ENCODE results near the gene CCDC43.
A peak's percentile ranks its signal among the peaks of the same experiment; 100 is the strongest.
"Not testable (repeated sequence)": the region's sequence is repeated elsewhere in the genome, so short reads cannot be mapped to it uniquely, and the experiment has no call there.

The CCDC43 gene

DNA sequence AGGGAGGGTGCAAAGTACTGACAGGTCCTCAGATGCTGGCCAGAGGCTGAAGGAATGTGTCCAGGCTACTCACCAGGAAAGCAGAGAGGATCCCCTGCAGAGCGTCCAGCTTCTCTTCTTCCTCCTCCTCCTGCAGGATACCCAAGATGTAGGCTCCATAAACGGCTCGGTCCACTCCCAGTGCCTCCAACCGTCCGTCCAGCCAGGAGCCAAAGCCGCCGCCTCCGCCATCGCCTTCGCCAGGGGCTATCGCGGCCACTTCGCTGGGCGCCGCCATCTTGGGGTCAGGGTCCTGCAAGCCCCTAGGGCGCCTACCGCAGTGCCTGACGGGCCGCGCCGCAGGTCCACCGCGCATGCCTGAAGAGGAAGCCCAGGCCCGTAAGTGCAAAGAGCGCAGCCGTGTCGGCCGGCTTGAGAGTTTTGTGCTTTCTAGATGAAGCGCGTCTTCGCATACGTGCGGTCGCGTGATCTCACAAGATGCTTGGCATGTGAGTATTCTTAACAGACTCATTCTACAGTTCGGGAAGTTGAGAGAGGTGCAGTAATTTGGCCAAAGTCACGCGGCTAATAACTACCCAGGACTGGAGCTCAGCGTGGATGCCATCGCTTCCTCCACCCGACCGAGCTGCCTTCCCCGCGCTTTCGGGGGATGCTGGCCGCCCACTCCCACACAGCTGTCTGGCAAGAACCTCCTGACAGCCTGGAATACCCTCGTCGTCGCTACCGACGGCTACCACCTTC is at the start of gene CCDC43:
CCDC43 (minus strand) TSS at position 300 of the 741 bp plus-strand sequence; CDS start at position 277, 23 bp downstream.
- DNase-seq (ENCODE audit: low read depth) = peak; percentile 94

DNA sequence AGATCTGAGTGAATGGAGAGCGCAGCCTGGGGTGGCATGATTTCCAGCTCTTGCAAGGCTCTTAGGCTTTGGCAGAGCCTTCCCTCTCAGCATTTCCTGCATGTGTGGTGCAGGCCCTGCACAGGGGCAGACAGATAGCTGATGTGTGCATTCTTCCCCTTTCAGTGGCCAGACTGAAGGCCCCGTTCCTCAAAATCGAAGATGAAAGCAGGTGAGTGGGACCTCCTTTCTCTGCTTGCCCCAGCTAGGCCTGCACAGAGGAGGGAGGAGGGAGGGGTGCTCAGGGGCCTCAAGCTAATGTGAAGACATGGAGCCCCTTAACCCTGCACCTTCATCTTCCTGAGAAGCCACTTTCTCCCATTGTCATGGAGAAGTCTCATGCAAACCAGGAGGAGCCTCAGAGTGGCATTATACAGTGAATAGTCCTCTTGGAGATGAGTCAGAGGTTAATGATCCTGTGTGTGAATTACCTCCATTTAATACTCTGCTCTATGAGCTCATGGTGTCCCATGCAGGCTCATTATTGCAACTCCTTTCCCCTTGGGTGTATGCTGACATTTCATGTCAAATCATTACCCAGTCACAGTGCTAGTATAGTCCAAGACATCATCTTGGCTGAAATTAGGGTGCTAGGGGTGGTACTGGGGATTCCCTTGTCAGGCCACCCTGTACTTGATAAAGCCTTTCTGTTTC is 48.8 kb upstream of the CCDC43 start:
- no peak for DNase-seq (ENCODE audit: low read depth)

DNA sequence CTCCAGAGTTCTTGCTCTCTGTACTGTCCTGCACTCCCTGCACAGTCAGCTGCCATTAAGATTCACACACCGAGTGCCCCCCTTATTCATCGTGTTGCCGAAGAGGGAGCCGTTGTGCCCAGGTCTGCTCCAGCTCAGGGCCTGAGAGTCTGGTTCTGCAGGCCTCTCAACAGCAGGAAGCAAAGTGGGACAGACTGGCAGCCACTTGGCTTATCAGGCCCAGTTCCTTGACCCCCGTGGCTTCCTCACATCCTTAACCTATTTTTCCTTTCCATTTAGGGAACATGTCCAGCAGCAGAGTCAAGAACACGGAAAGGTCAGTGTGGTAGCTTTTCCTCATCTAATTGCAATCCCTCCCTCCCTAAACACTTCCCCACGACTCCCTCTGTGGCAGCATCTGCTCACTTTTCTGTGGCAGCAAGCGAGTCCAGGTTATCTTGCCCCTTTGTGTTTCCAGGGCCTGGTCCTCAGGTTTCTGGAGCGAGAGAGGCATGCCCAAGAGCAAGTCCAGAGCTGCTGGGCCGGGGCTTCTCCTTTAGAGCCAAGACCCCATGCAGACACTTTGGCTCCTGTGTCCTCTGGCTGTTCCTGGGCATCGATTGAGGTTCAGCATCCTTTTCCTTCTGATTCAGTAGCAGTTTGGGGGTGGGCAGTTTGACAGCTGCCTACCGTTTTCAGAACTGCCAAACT is 47.1 kb upstream of the CCDC43 start:
- DNase-seq (ENCODE audit: low read depth) = no peak

GRCh38 chr17:44734272-44734671 is 44.7 kb upstream of the CCDC43 start:
- DNase-seq (ENCODE audit: low read depth) = no peak

- DNase-seq (ENCODE audit: low read depth) = no peak
Measured at GRCh38 chr17:44733753-44734152, 44.2 kb upstream of the CCDC43 start.

DNA sequence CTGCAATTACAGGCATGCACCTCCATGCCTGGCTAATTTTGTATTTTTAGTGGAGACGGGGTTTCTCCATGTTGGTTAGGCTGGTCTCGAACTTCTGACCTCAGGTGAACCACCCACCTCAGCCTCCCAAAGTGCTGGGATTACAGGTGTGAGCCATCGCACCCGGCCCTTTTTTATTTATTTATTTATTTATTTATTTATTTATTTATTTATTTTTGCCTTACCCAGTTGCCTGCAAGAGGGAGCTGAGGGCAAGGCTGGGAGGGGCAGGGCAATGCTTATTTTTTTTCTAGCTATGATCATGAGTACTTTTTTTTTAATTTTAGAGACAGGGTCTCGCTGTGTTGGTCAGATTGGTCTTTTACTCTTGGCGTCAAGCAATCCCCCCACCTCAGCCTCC is 36.5 kb upstream of the CCDC43 start:
- DNase-seq (ENCODE audit: low read depth) = not testable (repeated sequence)

DNA sequence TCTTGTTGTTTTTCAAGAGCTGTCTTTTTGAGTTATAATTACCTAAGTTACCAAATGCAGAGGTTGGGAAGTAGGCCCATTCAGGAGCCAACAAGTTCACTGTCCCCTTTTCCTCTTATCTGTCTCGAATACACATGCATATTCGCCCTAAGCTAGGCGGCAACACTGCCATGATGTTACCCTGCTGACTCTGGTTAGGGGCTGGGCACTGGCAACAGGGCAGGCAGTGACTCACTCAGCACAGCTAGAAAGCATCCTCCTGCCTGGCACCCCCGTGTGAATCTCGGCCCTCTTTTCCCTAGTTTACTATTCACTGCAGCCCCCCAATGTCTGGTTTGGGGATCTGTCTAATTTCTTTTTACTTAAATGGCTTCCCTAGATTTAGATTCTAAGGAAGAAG is 32.7 kb upstream of the CCDC43 start:
- DNase-seq (ENCODE audit: low read depth) = no peak

GRCh38 chr17:44719444-44719843 is 29.9 kb upstream of the CCDC43 start:
- DNase-seq (ENCODE audit: low read depth) = no peak

DNA sequence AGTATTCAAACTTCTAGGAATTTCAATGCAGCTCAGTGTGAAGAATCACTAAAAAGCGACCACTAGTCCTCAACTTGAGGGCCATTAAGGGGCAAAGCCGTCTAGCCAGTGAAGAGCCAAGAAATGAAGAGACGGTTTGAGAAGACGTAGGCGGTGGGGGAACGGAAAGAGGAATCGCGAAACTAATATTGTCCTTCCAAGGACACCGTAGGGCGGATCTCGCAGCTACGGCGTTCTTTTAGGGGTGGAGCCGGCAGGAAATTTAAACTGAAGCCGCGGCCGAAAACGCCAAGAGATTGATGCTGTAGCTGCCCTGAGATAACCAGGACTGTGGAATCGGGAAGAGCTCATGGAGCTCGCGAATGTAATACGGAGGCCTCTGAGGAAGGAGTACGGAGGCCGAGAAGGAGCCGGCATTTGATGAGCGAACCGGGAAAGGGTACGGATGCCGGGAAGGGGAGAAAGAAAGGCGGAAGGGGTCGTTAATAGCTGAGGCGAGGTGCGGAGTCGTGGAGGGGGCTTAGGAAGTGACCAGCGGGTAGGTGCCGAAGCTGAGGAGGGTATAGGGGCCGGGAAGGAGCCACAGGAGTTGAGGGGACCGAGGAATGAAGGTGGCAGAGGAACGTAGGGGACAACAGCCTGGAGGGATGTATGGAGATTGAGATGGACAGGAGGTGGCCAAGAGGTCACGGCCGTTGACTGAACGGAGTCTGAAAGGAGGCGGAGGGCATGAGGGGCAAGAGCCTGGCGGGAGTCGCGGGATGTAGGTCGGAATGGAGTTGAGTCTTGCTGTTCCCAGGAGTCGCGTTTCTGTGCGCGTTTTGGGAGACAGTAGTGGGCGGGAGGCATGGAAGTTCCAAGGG is 19.1 kb upstream of the CCDC43 start, which contains the start of gene DBF4B:
DBF4B (plus strand) TSS at position 265 of the 863 bp plus-strand sequence; CDS start at position 421, 156 bp downstream.
- DNase-seq (ENCODE audit: low read depth) = peak; percentile 79

- no peak for DNase-seq (ENCODE audit: low read depth)
Measured at GRCh38 chr17:44707755-44708400, 18.3 kb upstream of the CCDC43 start.

GRCh38 chr17:44700288-44700687 is 10.7 kb upstream of the CCDC43 start:
- not testable (repeated sequence) for DNase-seq (ENCODE audit: low read depth)

DNA sequence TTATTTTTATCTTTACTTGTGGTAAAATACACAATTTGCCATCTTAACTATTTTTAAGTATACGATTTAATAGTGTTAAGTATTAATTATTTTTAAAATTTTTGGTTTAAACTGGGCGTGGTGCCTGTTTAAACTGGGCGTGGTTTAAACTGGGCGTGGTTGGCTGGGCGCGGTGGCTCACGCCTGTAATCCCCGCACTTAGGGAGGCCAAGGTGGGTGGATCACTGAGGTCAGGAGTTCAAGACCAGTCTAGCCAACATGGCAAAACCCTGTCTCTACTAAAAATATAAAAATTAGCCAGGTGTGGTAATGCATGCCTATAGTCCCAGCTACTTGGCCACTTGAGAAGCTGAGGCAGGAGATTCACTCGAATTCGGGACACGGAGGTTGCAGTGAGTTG is 4.0 kb upstream of the CCDC43 start:
- DNase-seq (ENCODE audit: low read depth) = no peak

GRCh38 chr17:44690746-44691306 is 1.2 kb upstream of the CCDC43 start:
- DNase-seq (ENCODE audit: low read depth) = not testable (repeated sequence)

DNA sequence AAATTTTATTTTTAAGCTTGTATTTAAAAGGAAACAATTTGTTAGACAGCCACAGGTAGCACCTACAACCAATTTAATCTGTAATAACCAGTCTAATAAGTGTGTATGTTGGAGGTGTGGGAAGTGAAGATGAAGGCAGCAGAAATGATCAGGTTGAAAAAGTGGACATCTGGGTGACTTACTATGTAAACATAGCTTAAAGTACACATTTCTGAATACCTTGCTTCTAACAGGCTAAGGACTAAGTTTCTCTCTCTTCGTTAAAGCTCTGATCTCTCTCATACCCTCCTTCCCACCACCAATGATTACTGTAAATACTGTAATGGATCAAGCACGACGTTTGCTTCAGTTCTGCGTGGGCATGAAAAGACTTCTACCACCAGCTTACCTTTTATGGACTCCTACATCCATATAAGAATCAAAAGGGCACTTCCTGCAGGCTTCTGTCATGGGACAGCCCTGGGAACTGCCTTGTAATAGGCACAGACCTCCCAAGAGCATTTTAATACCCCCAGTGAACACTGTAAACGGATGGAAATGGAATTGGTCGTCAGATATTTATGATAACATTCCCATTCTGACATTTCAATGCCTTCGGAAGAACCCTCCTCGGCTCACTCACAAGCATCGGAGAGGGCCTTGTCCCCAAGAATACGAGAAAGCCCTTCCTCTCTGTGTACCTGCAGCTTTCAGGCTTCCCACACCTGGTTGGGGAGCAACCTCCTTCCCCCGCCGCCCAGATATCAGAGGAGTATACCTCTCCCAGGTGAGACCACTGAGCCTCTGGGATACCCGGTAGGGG is 700 bp downstream of the CCDC43 start:
- DNase-seq (ENCODE audit: low read depth) = no peak

- DNase-seq (ENCODE audit: low read depth) = no peak
Measured at GRCh38 chr17:44688200-44688599, 1.4 kb downstream of the CCDC43 start.

DNA sequence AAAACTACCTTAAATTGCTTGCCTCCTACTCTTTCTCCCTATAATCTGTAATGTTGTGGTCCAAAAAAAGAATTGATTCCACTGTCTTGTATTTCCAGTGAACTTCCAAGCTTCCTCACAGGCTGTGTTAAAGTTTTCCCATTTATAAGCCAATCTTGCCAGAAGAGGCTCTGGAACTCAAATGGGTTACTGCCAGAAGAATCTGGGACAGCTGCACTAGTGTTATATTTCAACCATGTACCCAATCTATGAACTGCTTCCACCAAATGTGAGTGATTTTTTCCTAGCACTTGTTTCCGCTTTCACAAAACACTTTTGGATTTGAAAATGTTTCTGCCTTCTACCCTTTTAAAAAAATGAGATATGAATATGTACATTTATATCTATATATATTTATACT is 1.8 kb downstream of the CCDC43 start:
- DNase-seq (ENCODE audit: low read depth) = no peak

DNA sequence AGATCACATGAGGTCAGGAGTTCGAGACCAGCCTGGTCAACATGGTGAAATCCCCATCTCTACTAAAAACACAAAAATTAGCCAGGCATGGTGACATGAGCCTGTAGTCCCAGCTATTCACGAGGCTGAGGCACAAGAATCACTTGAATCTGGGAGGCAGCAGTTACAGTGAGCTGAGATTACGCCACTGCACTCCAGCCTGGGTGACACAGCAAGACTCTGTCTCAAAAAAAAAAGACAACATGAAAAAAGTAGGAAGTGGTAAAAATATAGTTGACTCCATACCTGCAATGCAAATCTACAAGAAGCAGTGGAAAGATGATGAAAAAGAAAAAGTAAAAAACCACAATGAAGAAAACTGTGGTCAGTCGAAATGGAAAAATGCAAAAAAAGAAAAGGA is 6.3 kb downstream of the CCDC43 start:
- DNase-seq (ENCODE audit: low read depth) = not testable (repeated sequence)

- DNase-seq (ENCODE audit: low read depth) = no peak
Measured at GRCh38 chr17:44677136-44677535, 12.4 kb downstream of the CCDC43 start.

DNA sequence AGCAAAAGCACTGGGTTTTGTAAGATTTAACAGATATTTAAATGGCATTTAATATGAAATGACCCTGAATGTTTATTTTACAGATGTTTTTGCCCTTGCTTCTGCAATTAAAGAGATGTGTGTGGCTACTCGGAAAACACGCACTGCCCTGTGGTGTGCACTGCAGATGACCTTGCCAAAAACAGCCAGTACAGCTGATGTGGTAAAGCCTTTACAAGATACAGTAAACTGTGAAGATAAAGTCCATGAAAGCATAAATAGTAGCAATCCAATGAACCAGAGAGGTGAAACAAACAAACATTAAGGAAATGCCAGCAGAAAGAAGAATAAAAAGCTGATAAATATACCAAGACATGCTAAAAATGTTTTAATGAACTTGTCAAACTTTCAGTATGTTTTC is 15.7 kb downstream of the CCDC43 start:
- DNase-seq (ENCODE audit: low read depth) = no peak

- DNase-seq (ENCODE audit: low read depth) = no peak
Measured at GRCh38 chr17:44672479-44673093, 17.0 kb downstream of the CCDC43 start.

All from CMK (cell line).